H1 (cell line): ENCODE results near the gene TRIM38. TPM values are rescaled to one million over a fixed set of nuclear protein-coding genes. Genes with fewer than 3 reads are reported as not detected.

Experiments used
- CTCF ChIA-PET: fragments of 300-600 bp; sonication (Branson Sonifier 250); formaldehyde crosslinking; loops from one replicate; lab custom pipeline; 2021; ENCODE audit not compliant: partially characterized antibody; lab: Charles Lee
- POLR2A ChIA-PET: fragments of 300-600 bp; sonication (Branson Sonifier 250); formaldehyde crosslinking; loops from one replicate; lab custom pipeline; 2021; ENCODE audit warnings: inconsistent platforms; ENCODE audit not compliant: partially characterized antibody; lab: Charles Lee
- DNase-seq, 2 experiments: peaks; one replicate each; pipeline versions ENCODE4 v3.0.0 to v3.0.0-alpha.2; 2010 to 2022; ENCODE audit warnings: low spot score in 2 of 2, low read depth in 1 of 2, mixed read lengths in 1 of 2
- FAIRE-seq: peaks from 2 replicates; lab custom pipeline; 2011; peaks lifted over from hg19 to GRCh38; lab: Jason Lieb, UNC
- H2AFZ ChIP-seq: 2 replicates; pipeline ENCODE4 v1.8.1; 2012; ENCODE audit warnings: low read length, inconsistent platforms
- H2AK5ac ChIP-seq: 2 replicates; pipeline ENCODE4 v1.6.1; 2013; ENCODE audit warnings: low read depth, low read length
- H2BK120ac ChIP-seq: replicated peaks from 2 replicates; pipeline ENCODE3; 2013; ENCODE audit warnings: low read depth, low read length, inconsistent platforms
- H2BK12ac ChIP-seq: 2 replicates; pipeline ENCODE4 v1.6.1; 2013; ENCODE audit warnings: low read depth, low read length
- H2BK15ac ChIP-seq: 2 replicates; pipeline ENCODE4 v1.6.1; 2013; ENCODE audit warnings: low read length
- H2BK20ac ChIP-seq: 2 replicates; pipeline ENCODE4 v1.6.1; 2013; ENCODE audit warnings: low read length
- H2BK5ac ChIP-seq: 2 replicates; pipeline ENCODE4 v1.6.1; 2013; ENCODE audit warnings: low read depth, low read length
- H3K14ac ChIP-seq: 2 replicates; pipeline ENCODE4 v1.6.1; 2013; ENCODE audit warnings: inconsistent platforms; ENCODE audit not compliant: insufficient read length
- H3K18ac ChIP-seq: 2 replicates; pipeline ENCODE4 v1.6.1; 2013; ENCODE audit warnings: low read length; ENCODE audit errors: extremely low read depth
- H3K23ac ChIP-seq: 2 replicates; pipeline ENCODE4 v1.6.1; 2013; ENCODE audit warnings: inconsistent platforms; ENCODE audit not compliant: insufficient read length
- H3K23me2 ChIP-seq: 2 replicates; pipeline ENCODE4 v1.6.1; 2013; ENCODE audit warnings: low read depth, low read length
- H3K27ac ChIP-seq: 2 replicates; pipeline ENCODE4 v1.6.1; 2011; ENCODE audit warnings: low read depth, low read length, inconsistent platforms
- H3K27me3 ChIP-seq, 4 experiments: replicated peaks in 1 of 4; 1 replicate in 1 of 4; 2 replicates in 3 of 4; pipeline versions ENCODE4 v1.6.1 to v1.8.1; 2011 to 2013; ENCODE audit warnings: low read length in 3 of 4, mild to moderate bottlenecking in 3 of 4, inconsistent platforms in 2 of 4, mixed read lengths in 2 of 4, moderate library complexity in 1 of 4; ENCODE audit not compliant: control insufficient read depth in 3 of 4, insufficient read depth in 3 of 4; ENCODE audit errors: extremely low read depth in 1 of 4
- H3K36me3 ChIP-seq, 4 experiments: 2 replicates each; pipeline versions ENCODE4 v1.6.1 to v1.8.1; 2011 to 2013; ENCODE audit warnings: mild to moderate bottlenecking in 4 of 4, low read length in 3 of 4, moderate library complexity in 2 of 4, control low read depth in 1 of 4, inconsistent platforms in 1 of 4; ENCODE audit not compliant: insufficient read depth in 4 of 4, control insufficient read depth in 2 of 4
- H3K4ac ChIP-seq: replicated peaks from 2 replicates; pipeline ENCODE3; 2013; ENCODE audit warnings: low read length, low read depth, mixed read lengths, inconsistent platforms; ENCODE audit not compliant: insufficient read length
- H3K4me1 ChIP-seq, 4 experiments: replicated peaks in 1 of 4; 1 replicate in 1 of 4; 2 replicates in 3 of 4; pipeline versions ENCODE4 v1.6.1 to v1.8.1; 2011 to 2013; ENCODE audit warnings: low read length in 3 of 4, inconsistent platforms in 2 of 4, mixed read lengths in 1 of 4; ENCODE audit not compliant: insufficient read depth in 4 of 4, control insufficient read depth in 3 of 4
- H3K4me2 ChIP-seq, 2 experiments: 2 replicates each; pipeline versions ENCODE4 v1.6.1 to v1.8.1; 2011 to 2013; ENCODE audit warnings: low read depth in 2 of 2, low read length in 2 of 2, control low read depth in 1 of 2, inconsistent platforms in 1 of 2, mild to moderate bottlenecking in 1 of 2; ENCODE audit not compliant: insufficient read depth in 1 of 2
- H3K4me3 ChIP-seq, 4 experiments: fragments of 200-600, 300-600 bp in 1 of 4; sonication (generic), shearing (Covaris generic), sonication (Bioruptor Twin) in 1 of 4; 2 replicates each; pipeline versions ENCODE4 v1.5.1 to v1.8.1; 2011 to 2016; ENCODE audit warnings: low read length in 4 of 4, low read depth in 3 of 4, control low read depth in 2 of 4, inconsistent platforms in 2 of 4, mild to moderate bottlenecking in 2 of 4, mixed read lengths in 1 of 4, moderate library complexity in 1 of 4; ENCODE audit not compliant: insufficient read depth in 2 of 4; ENCODE audit errors: extremely low read depth in 1 of 4
- H3K56ac ChIP-seq: replicated peaks from 2 replicates; pipeline ENCODE3; 2013; ENCODE audit warnings: low read depth, mild to moderate bottlenecking, mixed read lengths, low read length, inconsistent platforms; ENCODE audit not compliant: insufficient read length
- H3K79me1 ChIP-seq: 2 replicates; pipeline ENCODE4 v1.6.1; 2013; ENCODE audit warnings: low read depth, low read length, control low read depth
- H3K79me2 ChIP-seq, 2 experiments: 2 replicates each; pipeline versions ENCODE4 v1.6.1 to v1.8.1; 2012 to 2013; ENCODE audit warnings: low read length in 2 of 2, mild to moderate bottlenecking in 2 of 2, inconsistent platforms in 1 of 2; ENCODE audit not compliant: insufficient read depth in 2 of 2, control insufficient read depth in 1 of 2
- H3K9ac ChIP-seq, 4 experiments: replicated peaks in 1 of 4; 1 replicate in 1 of 4; 2 replicates in 3 of 4; pipeline versions ENCODE4 v1.6.1 to v1.8.1; 2011 to 2013; ENCODE audit warnings: low read depth in 3 of 4, low read length in 3 of 4, control low read depth in 2 of 4, mild to moderate bottlenecking in 2 of 4, moderate library complexity in 2 of 4, inconsistent platforms in 1 of 4; ENCODE audit errors: extremely low read depth in 1 of 4
- H3K9me3 ChIP-seq, 2 experiments: 2 replicates each; pipeline versions ENCODE4 v1.6.1 to v1.8.1; 2012 to 2013; ENCODE audit warnings: mild to moderate bottlenecking in 2 of 2, moderate library complexity in 2 of 2, control low read depth in 1 of 2, inconsistent platforms in 1 of 2, low read depth in 1 of 2, low read length in 1 of 2, mixed read lengths in 1 of 2; ENCODE audit not compliant: insufficient read depth in 2 of 2
- H4K20me1 ChIP-seq, 2 experiments: replicated peaks in 1 of 2; 2 replicates each; pipeline versions ENCODE3 to v1.8.1; 2011 to 2013; ENCODE audit warnings: inconsistent platforms in 2 of 2, low read length in 2 of 2, mild to moderate bottlenecking in 1 of 2; ENCODE audit not compliant: insufficient read depth in 2 of 2, control insufficient read depth in 1 of 2
- H4K5ac ChIP-seq: 2 replicates; pipeline ENCODE4 v1.6.1; 2013; ENCODE audit warnings: low read length, low read depth, mixed read lengths, inconsistent platforms; ENCODE audit not compliant: insufficient read length
- H4K8ac ChIP-seq: 2 replicates; pipeline ENCODE4 v1.8.0; 2013; ENCODE audit warnings: mild to moderate bottlenecking, moderate library complexity, low read length, inconsistent platforms; ENCODE audit not compliant: insufficient read depth; ENCODE audit errors: extremely low read depth
- H4K91ac ChIP-seq: replicated peaks from 2 replicates; pipeline ENCODE3; 2013; ENCODE audit warnings: low read length, mixed read lengths, inconsistent platforms; ENCODE audit not compliant: insufficient read length
- BRCA1 ChIP-seq: IDR thresholded peaks from 2 replicates; pipeline ENCODE4 v1.6.1; 2012; ENCODE audit warnings: low read depth, low read length, improper control_type of control experiment
- CEBPB ChIP-seq: IDR thresholded peaks from 2 replicates; pipeline ENCODE4 v1.6.1; 2012; ENCODE audit warnings: low read depth, low read length
- CHD1 ChIP-seq: IDR thresholded peaks from 2 replicates; pipeline ENCODE4 v1.6.1; 2012; ENCODE audit warnings: low read depth, low read length, improper control_type of control experiment
- GABPA ChIP-seq: IDR thresholded peaks from 2 replicates; pipeline ENCODE4 v1.6.1; 2011; ENCODE audit warnings: mild to moderate bottlenecking, low read length, moderate library complexity, borderline replicate concordance; ENCODE audit not compliant: insufficient read depth
- GTF2F1 ChIP-seq: IDR thresholded peaks from 2 replicates; pipeline ENCODE4 v1.6.1; 2012; ENCODE audit warnings: low read depth, low read length, improper control_type of control experiment, borderline replicate concordance
- RAD21 ChIP-seq, 2 experiments: IDR thresholded peaks in 1 of 2; conservative IDR thresholded peaks in 1 of 2; 2 replicates each; pipeline ENCODE4 v1.6.1; 2011; ENCODE audit warnings: low read depth in 2 of 2, low read length in 2 of 2, improper control_type of control experiment in 1 of 2, inconsistent platforms in 1 of 2, mild to moderate bottlenecking in 1 of 2, moderate library complexity in 1 of 2
- WGBS, 2 experiments: shearing (Covaris generic) in 1 of 2; methylation state at CpG; one replicate each; pipeline versions ENCODE4 v1.1.6 to v1.1.7; 2013 to 2015; ENCODE audit warnings: low lambda C conversion rate in 2 of 2, mixed read lengths in 2 of 2, inconsistent platforms in 1 of 2, low coverage in 1 of 2, missing lambda C conversion rate in 1 of 2; ENCODE audit not compliant: insufficient replicate concordance in 2 of 2, insufficient coverage in 1 of 2, insufficient read length in 1 of 2; ENCODE audit errors: extremely low coverage in 1 of 2, missing lambda C conversion rate in 1 of 2; 5-methylcytosine and 5-hydroxymethylcytosine counted together
- polyA plus RNA-seq, 7 experiments: library from polyadenylated mRNA; depleted of rRNA in 3 of 7; stranded (reverse) in 5 of 7; unstranded in 2 of 7; fragments of >200 nt in 5 of 7; fragments of 200-250 nt in 2 of 7; gene quantifications; 1 replicate in 5 of 7; 2 replicates in 1 of 7; 4 replicates in 1 of 7; pipeline versions ENCODE4 v1.2.1 to v1.2.3, GENCODE V29; 2011 to 2013; ENCODE audit warnings: missing spikeins in 2 of 7, mixed read lengths in 2 of 7
- total RNA-seq: library from RNA; stranded (reverse); fragmentation: NEBNext Ultra II Directional; extraction: Animal tissue kit (Norgen Biotek cat#: 25700); gene quantifications from 2 replicates; pipeline ENCODE4 v1.2.1, GENCODE V29; 2021

Gene TRIM38
- total and polyA plus RNA-seq, 2 of the 8 experiments (the other 6 are each of a cell fraction or from before 2014, with no cell fraction given) = 0.43 to 0.56 TPM

- no peak overlapping the region for H3K27ac ChIP-seq
Observed at GRCh38 chr6:25959890-25960536, 2.6 kb upstream of the TRIM38 start.

More at GRCh38 chr6:25959890-25960536, 2.6 kb upstream of the TRIM38 start:
- no peak overlapping the region for H3K18ac ChIP-seq
- no peak overlapping the region for H3K56ac ChIP-seq
- H2AK5ac ChIP-seq = no peak overlapping the region
- ChIA-PET POLR2A (no interaction called here), CTCF (interaction anchor here (1.0 to 1.5 kb wide), 3 partner anchors 16 to 242 kb away, joined by 3 to 4 read pairs (median 3); no protein-coding TSS in a partner anchor)
- H3K9me3 ChIP-seq = no peaks in the 10 kb centered on the region; a peak in 1 of 4 replicates
- no peak overlapping the region for H2BK15ac ChIP-seq
- no peaks in the 10 kb centered on the region for H3K79me1 ChIP-seq
- peaks cover 3 to 15% (median 9%) of the 10 kb centered on the region in 4 experiments; a peak in 6 of 7 replicates for H3K4me1 ChIP-seq
- H3K9ac ChIP-seq = no peak overlapping the region
- no peak overlapping the region for H4K5ac ChIP-seq
- H2BK120ac ChIP-seq = no peak overlapping the region
- no peak overlapping the region for H3K23ac ChIP-seq
- no peak overlapping the region for H2AFZ ChIP-seq
- no peak overlapping the region for H2BK5ac ChIP-seq
- no peaks in the 10 kb centered on the region for H4K20me1 ChIP-seq
- WGBS, 2 experiments = 78% methylated on average over 2 of the region's 2 CpGs; no CpG with 5 or more reads in 1 of the 2 experiments
- TF ChIP-seq CHD1 (no peak), CEBPB (no peak), GABPA (no peak), GTF2F1 (no peak), BRCA1 (no peak), RAD21 (IDR thresholded peaks at IDR 0.05 in 1 of 2, conservative IDR thresholded peaks at IDR 0.05 in 1 of 2; ENCODE audit: low read depth in 2 of 2, low read length in 2 of 2) (no peak)
- H3K36me3 ChIP-seq = no peaks in the 10 kb centered on the region
- H3K4me2 ChIP-seq = no peak overlapping the region
- H3K79me2 ChIP-seq = no peaks in the 10 kb centered on the region
- H4K8ac ChIP-seq = no peak overlapping the region
- no peak overlapping the region for H3K14ac ChIP-seq
- no peak for FAIRE-seq
- DNase-seq = no peak
- no peak overlapping the region for H2BK12ac ChIP-seq
- H3K4ac ChIP-seq = no peak overlapping the region
- no peak overlapping the region for H3K4me3 ChIP-seq
- no peak overlapping the region for H2BK20ac ChIP-seq
- H4K91ac ChIP-seq = no peak overlapping the region
- no peaks in the 10 kb centered on the region for H3K27me3 ChIP-seq
- H3K23me2 ChIP-seq = peaks cover 4% of the 10 kb centered on the region
